ENCODE results near the gene MAB21L3. TPM values are rescaled to one million over a fixed set of nuclear protein-coding genes. Genes with fewer than 3 reads are reported as not detected.

The MAB21L3 gene
- total and polyA plus RNA-seq, 2 experiments from 2014 or later: not detected

DNA sequence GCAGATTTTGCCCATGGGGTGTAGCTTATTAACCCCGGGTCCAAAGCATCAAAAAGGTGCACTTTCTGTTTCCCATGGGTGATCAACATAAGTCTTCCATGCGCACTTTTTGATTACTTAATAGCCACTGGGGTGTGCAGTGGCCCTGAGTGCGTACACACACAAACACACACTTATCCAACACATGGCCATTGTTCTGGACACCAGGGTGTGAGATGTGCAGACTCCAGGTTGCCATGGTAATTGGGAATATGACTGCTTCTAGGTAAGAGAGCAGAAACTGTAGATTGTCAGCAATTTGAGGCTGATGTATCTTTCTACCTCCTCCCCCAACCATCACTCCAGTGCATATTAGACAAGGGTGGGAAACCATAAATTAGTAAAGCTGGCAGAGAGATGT lies 68.8 kb downstream of the MAB21L3 start:
- Histone ChIP-seq H2AFZ (no peak overlapping the region), H3F3A (replicated peaks; ENCODE audit: low read depth) (no peaks in the 10 kb centered on the region), H3K27me3 (ENCODE audit: insufficient read depth) (no peaks in the 10 kb centered on the region), H3K79me2 (replicated peaks; ENCODE audit: insufficient read depth) (no peaks in the 10 kb centered on the region), H3K9me2 (ENCODE audit: insufficient read depth) (no peaks in the 10 kb centered on the region; the same call in 1 of the 2 replicates), H3K4me2 (no peak overlapping the region), H3K4me1 (ENCODE audit: insufficient read depth) (no peaks in the 10 kb centered on the region), H3K36me3 (ENCODE audit: insufficient read depth) (no peaks in the 10 kb centered on the region), H3K4me3 (no peak overlapping the region), H4K20me1 (replicated peaks; ENCODE audit: insufficient read depth) (no peaks in the 10 kb centered on the region), H3K27ac (ENCODE audit: low read depth) (no peak overlapping the region)
- Mint-ChIP-seq H3K27ac (no peak overlapping the region), H3K9me3 (no peaks in the 10 kb centered on the region), H3K27me3 (ENCODE audit: insufficient read depth, low read depth, poor library complexity) (peaks cover 3% of the 10 kb centered on the region), H3K36me3 (ENCODE audit: low read depth) (no peaks in the 10 kb centered on the region), H3K4me1 (no peaks in the 10 kb centered on the region), H3K4me3 (no peak overlapping the region)
- DNase-seq (ENCODE audit: low spot score) (no peak), ATAC-seq (no peak)
- no peak for TF ChIP-seq ZNF331 (CRISPR knock-in tag; IDR thresholded peaks at IDR 0.05; ENCODE audit: low read depth)
- TF ChIP-seq EZH2phosphoT487 (IDR thresholded peaks at IDR 0.05; ENCODE audit: unreplicated experiment): no peak
- no peak for TF ChIP-seq REST (IDR thresholded peaks at IDR 0.05; ENCODE audit: unreplicated experiment)
- no peak for TF ChIP-seq JUNB (IDR thresholded peaks at IDR 0.05; ENCODE audit: unreplicated experiment)
- TF ChIP-seq NANOG (IDR thresholded peaks at IDR 0.05; ENCODE audit: borderline replicate concordance): no peak
- TF ChIP-seq ZNF114 (CRISPR knock-in tag; IDR thresholded peaks at IDR 0.05): no peak
- no peak for TF ChIP-seq ZNF462 (CRISPR knock-in tag; IDR thresholded peaks at IDR 0.05)
- no peak for TF ChIP-seq CTCF (conservative IDR thresholded peaks at IDR 0.05; ENCODE audit: low read depth in 2 of 2)
- no peak for TF ChIP-seq STAT1 (IDR thresholded peaks at IDR 0.05; ENCODE audit: unreplicated experiment)
- TF ChIP-seq EZH2 (IDR thresholded peaks at IDR 0.05; ENCODE audit: low read depth, unreplicated experiment): no peak
- no peak for TF ChIP-seq POLR2AphosphoS5 (IDR thresholded peaks at IDR 0.05; ENCODE audit: low read depth)
- TF ChIP-seq CREB1 (CRISPR knock-in tag; IDR thresholded peaks at IDR 0.05; ENCODE audit: low read depth): no peak
- no peak for TF ChIP-seq ETS1 (IDR thresholded peaks at IDR 0.05)

Measured in GM23338 (cell line).